PC-3 (cell line): ENCODE results near the gene INCENP. TPM values are rescaled to one million over a fixed set of nuclear protein-coding genes. Genes with fewer than 3 reads are reported as not detected.

Experiments used
- ATAC-seq: fragments of 200-7000 bp; cut with Tn5 transposase; 2 replicates; pipeline ENCODE4 v1.9.1; 2020; ENCODE audit warnings: mild to moderate bottlenecking, moderate library complexity
- BruUV-seq: library from RNA; stranded (reverse); fragments of 400-500 nt; replicated peaks from 2 replicates; lab custom pipeline; 2021; lab: Mats Ljungman, UMichigan
- CTCF ChIA-PET: fragments of 300-600 bp; sonication (Branson Sonifier 250); formaldehyde crosslinking; loops from one replicate; lab custom pipeline; 2022; ENCODE audit warnings: antibody characterized with exemption; lab: Charles Lee
- POLR2A ChIA-PET: fragments of 300-600 bp; sonication (Branson Sonifier 250); formaldehyde crosslinking; loops from one replicate; lab custom pipeline; 2022; ENCODE audit warnings: antibody characterized with exemption; ENCODE audit not compliant: unreplicated experiment; lab: Charles Lee
- DNase-seq: peaks from one replicate; pipeline ENCODE4 v3.0.0-alpha.2; 2015
- H2AFZ ChIP-seq: fragments of 300-600 bp; sonication (generic); 2 replicates; pipeline ENCODE4 v1.6.0; 2016; ENCODE audit warnings: antibody characterized with exemption, low read length
- H3F3A ChIP-seq: fragments of 300-600 bp; sonication (generic); one replicate; pipeline ENCODE4 v1.6.0; 2017; ENCODE audit warnings: antibody characterized with exemption, low read length, control low read depth, mild to moderate bottlenecking; ENCODE audit not compliant: unreplicated experiment
- H3K27ac ChIP-seq: fragments of 300-600 bp; sonication (generic); 2 replicates; pipeline ENCODE4 v1.5.1; 2016; ENCODE audit warnings: mild to moderate bottlenecking, low read length
- H3K27me3 ChIP-seq: fragments of 300-600 bp; sonication (generic); 2 replicates; pipeline ENCODE4 v1.6.1; 2016; ENCODE audit warnings: low read length, mixed read lengths
- H3K36me3 ChIP-seq: fragments of 300-600 bp; sonication (generic); 2 replicates; pipeline ENCODE4 v1.6.1; 2016; ENCODE audit warnings: low read depth, mixed run types, low read length, mixed read lengths
- H3K4me1 ChIP-seq: fragments of 300-600 bp; sonication (generic); 2 replicates; pipeline ENCODE4 v1.5.1; 2016; ENCODE audit warnings: low read length; ENCODE audit not compliant: insufficient read depth
- H3K4me2 ChIP-seq: fragments of 300-600 bp; sonication (generic); 2 replicates; pipeline ENCODE4 v1.6.0; 2016; ENCODE audit warnings: low read length
- H3K4me3 ChIP-seq: fragments of 300-600 bp; sonication (generic); 2 replicates; pipeline ENCODE4 v1.5.1; 2016; ENCODE audit warnings: mild to moderate bottlenecking, low read length, mixed read lengths
- H3K79me2 ChIP-seq: fragments of 300-600 bp; sonication (generic); 2 replicates; pipeline ENCODE4 v1.6.1; 2017; ENCODE audit warnings: low read length, mixed read lengths
- H3K9ac ChIP-seq: fragments of 300-600 bp; sonication (generic); 2 replicates; pipeline ENCODE4 v1.6.0; 2016; ENCODE audit warnings: mild to moderate bottlenecking, low read length
- H3K9me2 ChIP-seq: fragments of 300-600 bp; sonication (generic); replicated peaks from 2 replicates; pipeline ENCODE4 v1.6.1; 2016; ENCODE audit warnings: mixed run types, low read length, mixed read lengths
- H3K9me3 ChIP-seq: fragments of 300-600 bp; sonication (generic); 2 replicates; pipeline ENCODE4 v1.6.1; 2016; ENCODE audit warnings: low read length, mixed read lengths
- H4K20me1 ChIP-seq: fragments of 300-600 bp; sonication (generic); 2 replicates; pipeline ENCODE4 v1.6.1; 2016; ENCODE audit warnings: low read length, mixed read lengths
- CTCF ChIP-seq: fragments of 300-600 bp; sonication (generic); conservative IDR thresholded peaks from 2 replicates; pipeline ENCODE4 v1.5.1; 2017; ENCODE audit warnings: antibody characterized with exemption, low read depth, mild to moderate bottlenecking, low read length
- EZH2 ChIP-seq: fragments of 300-600 bp; sonication (generic); IDR thresholded peaks from one replicate; pipeline ENCODE4 v1.6.1; 2017; ENCODE audit warnings: antibody characterized with exemption, mild to moderate bottlenecking, low read length; ENCODE audit not compliant: unreplicated experiment
- EZH2phosphoT487 ChIP-seq: fragments of 300-600 bp; sonication (generic); IDR thresholded peaks from 2 replicates; pipeline ENCODE4 v1.6.1; 2018; ENCODE audit warnings: mild to moderate bottlenecking, antibody characterized with exemption, low read length, borderline replicate concordance
- intact Hi-C: fragments of 100-400 bp; cut with micrococcal nuclease; formaldehyde crosslinking; loops from 2 replicates; pipeline ENCODE4 v1.9.0; 2023
- total RNA-seq: library from RNA; depleted of rRNA; stranded (reverse); fragments of >200 nt; gene quantifications from 2 replicates; pipeline ENCODE4 v1.2.3, GENCODE V29; 2014

INCENP gene
- total RNA-seq, 1 experiment from 2014 or later, result 114 TPM

DNA sequence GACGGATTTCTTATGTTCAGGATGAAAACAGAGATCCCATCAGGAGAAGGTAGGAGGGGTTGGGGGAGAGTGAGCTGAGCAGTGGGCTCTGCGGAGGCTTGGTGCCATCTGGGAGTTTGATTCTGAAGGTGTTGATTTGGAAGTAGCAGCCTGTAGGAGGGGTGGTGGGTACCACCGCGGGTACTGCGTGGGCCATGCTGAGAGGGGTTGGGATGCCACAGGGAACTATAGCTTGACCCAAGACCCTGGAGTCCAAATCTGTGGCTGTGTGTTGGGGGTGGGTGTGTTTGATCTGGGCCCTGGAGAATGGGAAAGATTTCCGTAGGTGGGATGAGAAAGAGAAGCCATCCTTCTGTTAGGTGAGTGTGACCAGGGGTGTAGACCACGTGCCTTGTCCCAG, 5.0 kb downstream of the INCENP start:
- Histone ChIP-seq H4K20me1 (peaks cover 71% of the 10 kb centered on the region), H2AFZ (no peak overlapping the region), H3F3A (no peaks in the 10 kb centered on the region), H3K9me2 (no peaks in the 10 kb centered on the region), H3K27ac (no peak overlapping the region), H3K27me3 (no peaks in the 10 kb centered on the region), H3K36me3 (peaks cover 59% of the 10 kb centered on the region), H3K4me1 (peaks cover 25% of the 10 kb centered on the region), H3K79me2 (peaks cover 100% of the 10 kb centered on the region), H3K4me2 (no peak overlapping the region), H3K4me3 (no peak overlapping the region), H3K9ac (no peak overlapping the region), H3K9me3 (no peaks in the 10 kb centered on the region)
- ChIA-PET CTCF (no interaction called here), POLR2A (no interaction called here)
- ATAC-seq, result no peak
- no TSS peak for BruUV-seq
- TF ChIP-seq CTCF, result no peak
- intact Hi-C loops, result no loop called here
- DNase-seq, result no peak

GRCh38 chr11:62129590-62130282, 5.9 kb downstream of the INCENP start:
- no peaks in the 10 kb centered on the region for H3K27me3 ChIP-seq
- H3K9ac ChIP-seq, result no peak overlapping the region
- peaks cover 60% of the 10 kb centered on the region for H3K36me3 ChIP-seq
- H3K4me3 ChIP-seq, result no peak overlapping the region
- TF ChIP-seq CTCF (no peak), EZH2phosphoT487 (no peak), EZH2 (no peak)
- H3F3A ChIP-seq, result no peaks in the 10 kb centered on the region
- H3K9me3 ChIP-seq, result no peaks in the 10 kb centered on the region
- H3K79me2 ChIP-seq, result peaks cover 99% of the 10 kb centered on the region
- no TSS peak for BruUV-seq
- DNase-seq (no peak), ATAC-seq (no peak)
- peaks cover 72% of the 10 kb centered on the region for H4K20me1 ChIP-seq
- peaks cover 25% of the 10 kb centered on the region for H3K4me1 ChIP-seq
- H2AFZ ChIP-seq, result no peak overlapping the region
- H3K4me2 ChIP-seq, result no peak overlapping the region
- H3K27ac ChIP-seq, result no peak overlapping the region
- POLR2A ChIA-PET, result no interaction called here
- CTCF ChIA-PET, result no interaction called here
- intact Hi-C loops, result no loop called here
- no peaks in the 10 kb centered on the region for H3K9me2 ChIP-seq
